Omental fat pad (tissue), 4 donors: ENCODE measurements around the gene MYO9A. TPM values are rescaled to one million over a fixed set of nuclear protein-coding genes. Genes with fewer than 3 reads are reported as not detected.

Experiments used
- ATAC-seq: fragments of 150-250 bp; one replicate; pipeline ENCODE4 v1.9.1; 2016; ENCODE audit warnings: mild to moderate bottlenecking, moderate library complexity; ENCODE audit not compliant: low FRiP score
- DNase-seq: peaks from one replicate; pipeline ENCODE4 v3.0.0-alpha.2; 2019; ENCODE audit warnings: low spot score
- CTCF ChIP-seq, 3 donors: fragments of 450-650 bp; IDR thresholded peaks; one replicate each; pipeline ENCODE4 v1.5.1; 2016 to 2017; ENCODE audit warnings: antibody characterized with exemption in 3 of 3, mild to moderate bottlenecking in 3 of 3, moderate library complexity in 2 of 3
- total RNA-seq, 4 donors: library from RNA; depleted of rRNA; stranded (reverse); fragments of >200 nt; gene quantifications; one replicate each; pipeline ENCODE4 v1.1.0, GENCODE V29; 2016

The MYO9A gene
- total RNA-seq, 4 donors from 2014 or later = 31.6 to 82.9 (median 48.7) TPM

- no peak for ATAC-seq
These were observed 309.5 kb downstream of the MYO9A start for GRCh38 chr15:71808311-71809020.

GRCh38 chr15:71807691-71808091 is 310.3 kb downstream of the MYO9A start:
- ATAC-seq (no peak), DNase-seq (no peak)
- no peak for TF ChIP-seq CTCF (IDR thresholded peaks at IDR 0.05)

More at GRCh38 chr15:71808311-71809020, 309.5 kb downstream of the MYO9A start:
- no peak for TF ChIP-seq CTCF (IDR thresholded peaks at IDR 0.05)
- DNase-seq = no peak

- no peak for ATAC-seq
- no peak for DNase-seq
- TF ChIP-seq CTCF (IDR thresholded peaks at IDR 0.05) = no peak
These were observed 310.8 kb downstream of the MYO9A start for GRCh38 chr15:71807125-71807629.

GRCh38 chr15:71806452-71806931 is 311.5 kb downstream of the MYO9A start:
- no peak for TF ChIP-seq CTCF (IDR thresholded peaks at IDR 0.05)
- no peak for ATAC-seq
- DNase-seq = no peak

GRCh38 chr15:71804695-71805470 is 313.1 kb downstream of the MYO9A start:
- no peak for ATAC-seq
- TF ChIP-seq CTCF (IDR thresholded peaks at IDR 0.05) = no peak

GRCh38 chr15:71804226-71804625 is 313.7 kb downstream of the MYO9A start:
- no peak for DNase-seq
- TF ChIP-seq CTCF (IDR thresholded peaks at IDR 0.05) = no peak
- ATAC-seq = no peak

More at GRCh38 chr15:71804695-71805470, 313.1 kb downstream of the MYO9A start:
- DNase-seq = no peak
